Caki2 (cell line): ENCODE measurements around the gene GPR137. TPM values are rescaled to one million over a fixed set of nuclear protein-coding genes. Genes with fewer than 3 reads are reported as not detected.
A peak's percentile ranks its signal among the peaks of the same experiment; 100 is the strongest.

Experiments used
- DNase-seq: peaks from one replicate; pipeline ENCODE4 v3.0.0-alpha.2; 2015; ENCODE audit warnings: low read depth
- in situ Hi-C: cut with HindIII; loops from 2 replicates; pipeline ENCODE4 v1.10.0; 2016; ENCODE audit warnings: low sequenced_read_pairs, low pct_unique_long_range_greater_than_20kb, mixed read lengths
- total RNA-seq: library from RNA; depleted of rRNA; stranded (reverse); fragments of >200 nt; shearing (Covaris generic); gene quantifications from 2 replicates; pipeline ENCODE4 v1.2.3, GENCODE V29; 2014; ENCODE audit warnings: low replicate concordance

GPR137 gene
- total RNA-seq, 1 experiment from 2014 or later: 31.9 TPM

DNA sequence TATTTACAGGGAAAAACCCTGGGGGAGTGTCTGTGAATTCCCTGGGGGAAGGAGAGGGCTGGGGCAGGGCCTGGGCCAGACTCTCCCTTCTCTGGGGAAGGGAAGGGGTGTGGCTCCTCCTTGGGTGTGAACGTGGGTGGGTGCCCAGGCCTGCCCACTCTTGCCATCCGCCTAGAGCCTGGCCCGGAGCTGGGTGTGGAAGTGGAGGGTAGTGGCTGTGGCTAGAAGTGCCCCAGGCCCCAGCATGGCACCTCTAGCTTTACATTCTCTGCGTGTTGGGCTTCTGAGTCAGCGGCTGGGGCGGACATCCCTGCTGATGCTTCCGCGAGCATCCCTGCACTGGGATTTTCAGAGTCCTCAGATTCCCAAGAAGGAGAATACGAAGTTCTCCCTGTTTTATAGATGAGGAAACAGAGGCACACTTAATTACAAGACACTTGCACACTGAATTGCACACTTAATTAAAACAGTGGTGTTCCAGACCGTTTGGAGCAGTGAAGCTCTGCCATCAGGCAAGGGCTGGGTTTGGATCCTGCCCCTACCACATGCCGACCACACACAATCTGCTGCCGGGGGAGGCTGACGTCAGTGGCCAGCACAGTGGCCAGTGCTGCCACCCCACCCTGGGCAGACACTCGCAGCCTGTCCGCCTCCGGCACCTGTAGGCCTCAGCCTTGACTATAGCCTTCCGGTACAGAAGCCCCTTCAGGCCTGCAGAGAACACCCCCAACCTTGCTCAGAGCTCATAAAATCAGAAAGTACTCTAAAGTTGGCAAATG lies 8.8 kb upstream of the GPR137 start:
- in situ Hi-C loops: no loop called here
- no peak for DNase-seq

DNA sequence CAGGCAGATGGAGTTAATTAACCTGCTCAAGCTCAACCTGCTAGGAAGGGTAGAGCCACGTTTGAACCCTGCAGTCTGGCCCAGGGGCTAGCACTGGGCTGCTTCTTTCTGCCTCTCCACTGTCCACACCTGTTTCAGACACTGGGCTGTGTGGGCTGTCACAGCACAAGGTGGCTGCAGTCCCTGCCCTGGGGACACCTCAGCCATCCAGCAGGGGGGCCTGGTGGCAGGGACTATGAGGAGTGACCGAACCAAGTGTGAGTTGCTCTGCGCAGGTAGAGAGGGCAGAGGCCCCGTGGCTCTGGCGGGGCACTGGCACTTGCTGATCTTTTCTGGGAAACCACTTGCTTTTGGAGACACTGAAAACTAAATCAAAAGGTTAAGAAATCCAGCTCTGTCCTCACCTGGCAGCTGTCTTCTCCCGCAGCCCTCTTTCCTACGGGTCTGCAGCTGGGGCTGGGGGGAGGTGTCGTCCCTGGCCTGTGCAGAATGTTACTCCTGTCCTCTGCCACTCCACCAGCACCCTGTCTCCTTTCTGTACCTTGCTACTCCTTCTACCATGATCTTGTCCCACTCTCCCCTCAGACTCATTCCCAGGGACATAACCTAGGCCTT lies 7.0 kb upstream of the GPR137 start:
- no peak for DNase-seq
- in situ Hi-C loops: no loop called here

DNA sequence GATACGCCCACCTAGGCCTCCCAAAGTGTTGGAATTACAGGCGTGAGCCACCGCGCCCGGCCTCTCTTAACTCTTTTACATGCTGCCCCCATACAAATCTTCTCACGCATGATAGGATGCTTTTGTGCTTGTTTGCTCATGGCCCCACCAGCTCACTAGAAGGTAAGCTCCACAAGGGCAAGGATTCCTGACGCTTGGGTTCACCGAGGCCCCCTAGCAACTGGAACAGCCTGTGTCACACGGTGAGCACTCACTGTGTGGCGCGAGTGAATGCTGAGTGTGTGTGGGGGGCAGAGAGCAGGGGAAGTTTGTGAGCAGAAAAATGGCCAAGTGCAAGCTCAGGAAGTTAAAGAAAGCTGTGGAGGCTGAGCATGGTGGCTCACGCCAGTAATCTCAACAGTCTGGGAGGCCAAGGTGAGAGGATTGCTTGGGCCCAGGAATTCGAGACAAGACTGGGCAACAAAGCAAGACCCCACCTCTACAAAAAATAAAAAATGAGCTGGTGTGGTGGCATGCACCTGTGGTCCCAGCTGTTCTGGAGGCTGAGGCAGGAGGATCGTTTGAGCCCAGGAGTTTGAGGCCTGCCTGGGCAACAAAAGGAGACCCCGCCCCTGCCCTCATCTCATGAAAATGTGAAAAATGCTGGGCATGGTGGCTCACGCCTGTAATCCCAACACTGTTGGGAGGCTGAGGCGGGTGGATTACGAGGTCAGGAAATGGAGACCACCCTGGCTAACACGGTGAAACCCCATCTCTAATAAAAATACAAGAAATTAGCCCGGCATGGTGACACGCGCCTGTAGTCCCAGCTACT lies 3.5 kb upstream of the GPR137 start:
- DNase-seq: no peak
- in situ Hi-C loops: no loop called here

DNA sequence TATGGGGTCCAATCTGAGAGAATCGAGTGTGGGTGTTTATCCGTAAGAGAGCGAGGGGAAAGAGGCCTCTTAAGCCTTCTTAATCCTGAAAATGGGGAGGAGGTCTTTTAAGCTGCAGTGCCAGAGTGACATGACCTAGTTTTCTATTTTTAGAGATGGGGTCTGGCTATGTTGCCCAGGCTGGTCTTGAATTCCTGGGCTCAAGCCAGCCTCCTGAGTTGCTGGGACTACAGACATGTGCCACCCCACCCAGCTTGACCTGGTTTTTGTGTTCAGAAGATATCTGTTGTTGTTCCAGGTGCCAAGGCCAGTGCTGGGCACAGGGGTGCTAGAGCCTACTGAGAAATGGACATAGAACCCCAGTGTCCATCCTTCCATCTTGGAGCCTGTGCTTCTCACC lies 2.6 kb upstream of the GPR137 start:
- in situ Hi-C loops: no loop called here
- no peak for DNase-seq

GRCh38 chr11:64284048-64284961 lies 1.3 kb upstream of the GPR137 start, which contains the start of gene BAD:
Gene BAD (minus strand): TSS chr11:64284665. CDS start chr11:64284368, 297 bp downstream.
- in situ Hi-C loops: no loop called here
- DNase-seq: peak; percentile 81

- in situ Hi-C loops: no loop called here
- no peak for DNase-seq
These were observed 495 bp downstream of the GPR137 start for GRCh38 chr11:64285885-64286800.

- in situ Hi-C loops: no loop called here
- DNase-seq: no peak
These were observed 1.1 kb downstream of the GPR137 start for GRCh38 chr11:64286801-64287159.

GRCh38 chr11:64287676-64288352 lies 2.2 kb downstream of the GPR137 start:
- no peak for DNase-seq
- in situ Hi-C loops: no loop called here

GRCh38 chr11:64288353-64288750 lies 2.7 kb downstream of the GPR137 start:
- no peak for DNase-seq
- in situ Hi-C loops: no loop called here

DNA sequence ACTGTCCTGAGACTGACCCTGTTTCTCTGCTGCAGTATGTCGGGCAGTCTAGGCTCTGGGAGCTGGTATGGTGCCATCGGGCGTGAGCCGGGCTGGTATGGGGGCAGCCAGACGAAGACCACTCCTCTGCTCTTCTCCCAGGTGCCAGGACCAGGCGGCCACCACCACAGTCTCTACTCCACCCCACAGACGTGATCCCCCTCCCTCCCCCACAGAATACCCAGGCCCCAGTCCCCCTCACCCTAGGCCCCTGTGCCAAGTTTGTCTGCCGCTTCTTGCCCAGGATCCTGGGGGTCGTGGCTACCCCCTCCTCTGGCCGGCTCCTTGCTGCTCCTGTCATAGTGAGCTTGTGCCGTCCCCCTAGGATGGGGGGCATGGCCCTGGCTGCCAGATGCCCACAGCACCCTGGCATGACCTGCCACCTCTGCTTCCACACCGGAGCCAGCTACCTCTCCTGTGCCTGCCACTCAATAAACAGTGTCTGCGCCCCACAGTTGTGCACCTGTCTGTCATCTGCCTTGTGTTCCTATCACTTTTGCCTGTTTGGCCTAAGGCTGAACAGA lies 3.4 kb downstream of the GPR137 start:
- in situ Hi-C loops: no loop called here

DNA sequence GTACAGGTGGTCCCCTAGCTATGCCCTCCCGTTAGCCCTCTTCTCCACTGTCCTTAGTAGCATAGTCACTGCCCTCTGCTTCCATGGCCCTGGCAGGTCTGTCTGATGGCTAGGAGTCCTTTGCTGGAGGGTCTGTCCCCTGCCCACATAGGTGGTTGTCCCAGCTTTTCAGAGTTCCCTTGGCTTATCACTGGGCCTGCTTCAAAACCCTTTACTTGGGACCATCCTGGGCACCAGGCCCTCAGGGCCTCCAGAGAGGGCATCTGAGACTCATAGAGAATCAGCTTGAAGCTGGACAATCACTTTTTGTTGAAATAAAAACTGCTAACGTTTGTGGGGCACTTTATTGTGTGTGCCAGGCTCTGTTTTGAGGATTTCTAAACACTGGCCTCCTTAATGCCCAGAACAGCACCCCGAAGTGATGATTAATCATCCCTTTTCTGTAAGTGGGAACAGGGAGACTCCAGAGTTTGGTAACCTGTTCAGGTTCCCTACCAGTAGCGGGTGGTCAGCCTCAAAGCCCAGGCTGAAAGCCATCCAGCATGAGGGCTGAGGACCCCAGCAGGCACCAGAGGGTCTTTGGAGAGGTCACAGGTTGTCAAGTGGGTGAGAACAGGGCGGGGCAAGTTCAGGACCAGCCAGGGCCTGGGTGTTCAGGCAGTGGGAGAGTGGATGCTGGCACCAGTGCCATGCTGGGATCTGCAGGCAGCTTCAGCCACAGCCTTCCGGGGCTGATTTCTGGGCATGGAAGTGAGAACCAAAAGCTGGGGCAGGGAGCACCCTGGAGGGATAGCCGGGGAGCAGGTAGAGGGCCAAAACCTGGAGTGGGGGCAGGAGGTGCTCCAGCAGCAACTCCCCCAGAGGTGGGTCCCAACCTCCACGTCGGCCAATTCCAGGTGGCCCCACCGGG lies 5.0 kb downstream of the GPR137 start:
- no peak for DNase-seq
- in situ Hi-C loops: no loop called here

More for the DNA sequence above, 3.4 kb downstream of the GPR137 start:
- no peak for DNase-seq

DNA sequence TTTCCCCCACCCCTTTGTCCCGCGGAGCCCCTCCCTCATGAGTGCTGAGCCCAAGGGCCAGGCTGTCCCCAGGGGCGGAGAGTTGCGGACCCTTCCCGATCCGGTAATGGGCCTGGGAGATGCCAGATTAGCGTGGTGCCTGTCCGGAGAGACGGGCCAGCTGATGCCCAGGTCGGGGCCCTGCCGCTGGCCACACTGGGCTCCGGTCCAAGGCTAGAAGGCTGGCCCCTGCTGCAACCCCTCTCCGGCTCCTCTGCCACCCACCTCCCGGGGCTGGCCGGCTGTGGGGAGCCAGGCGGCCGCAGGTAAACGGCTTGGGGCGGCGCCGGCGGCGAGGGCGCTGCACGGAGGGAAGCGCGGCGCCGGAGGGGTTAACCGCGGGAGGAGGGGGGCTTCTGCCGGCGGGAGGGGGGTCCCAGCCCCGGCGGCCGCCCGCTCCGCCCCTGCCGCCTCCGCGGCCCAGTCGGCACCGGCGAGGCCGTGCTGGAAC lies 5.7 kb downstream of the GPR137 start, which contains the start of gene KCNK4:
Gene KCNK4, plus strand, starts transcription at position 41 of the 490 bp plus-strand sequence. CDS start 1,717 bp downstream, outside the sequence.
- no peak for DNase-seq
- in situ Hi-C loops: no loop called here

DNA sequence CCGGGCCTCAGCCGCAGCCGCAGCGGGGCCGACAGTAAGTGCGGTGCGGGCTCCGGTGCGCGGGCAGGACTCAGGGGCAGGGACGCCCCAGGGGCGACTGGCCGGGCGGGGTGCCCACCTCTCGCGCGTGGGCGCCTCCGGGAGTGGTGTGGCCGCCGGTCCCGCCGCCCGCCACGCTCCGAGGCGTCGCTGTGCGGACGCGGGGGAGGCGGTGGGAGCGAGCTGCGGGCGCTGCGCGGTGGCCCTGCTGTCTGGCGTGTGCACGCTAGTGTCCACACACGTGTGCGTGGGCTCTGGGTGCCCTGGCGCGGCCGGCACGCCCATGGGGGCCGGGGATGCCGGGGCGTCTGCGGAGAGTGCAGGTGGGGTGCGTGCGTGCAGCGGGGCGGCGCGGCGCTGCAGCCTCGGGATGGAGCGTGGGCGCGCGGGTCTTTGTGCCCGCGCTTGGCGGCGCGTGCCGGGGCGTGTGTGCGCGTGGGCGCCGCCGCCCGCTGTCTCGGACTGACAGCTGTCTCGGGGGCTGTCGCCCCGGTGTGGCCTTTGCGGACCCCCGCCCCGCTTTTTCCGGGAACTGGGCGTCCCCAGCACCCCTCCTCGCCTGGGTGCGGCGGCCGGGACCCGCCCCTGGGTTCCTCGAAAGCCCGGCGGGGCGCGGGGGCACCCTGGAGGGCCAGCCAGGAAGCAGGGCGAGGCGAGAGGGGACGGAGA lies 6.3 kb downstream of the GPR137 start:
- DNase-seq: no peak
- in situ Hi-C loops: no loop called here

DNA sequence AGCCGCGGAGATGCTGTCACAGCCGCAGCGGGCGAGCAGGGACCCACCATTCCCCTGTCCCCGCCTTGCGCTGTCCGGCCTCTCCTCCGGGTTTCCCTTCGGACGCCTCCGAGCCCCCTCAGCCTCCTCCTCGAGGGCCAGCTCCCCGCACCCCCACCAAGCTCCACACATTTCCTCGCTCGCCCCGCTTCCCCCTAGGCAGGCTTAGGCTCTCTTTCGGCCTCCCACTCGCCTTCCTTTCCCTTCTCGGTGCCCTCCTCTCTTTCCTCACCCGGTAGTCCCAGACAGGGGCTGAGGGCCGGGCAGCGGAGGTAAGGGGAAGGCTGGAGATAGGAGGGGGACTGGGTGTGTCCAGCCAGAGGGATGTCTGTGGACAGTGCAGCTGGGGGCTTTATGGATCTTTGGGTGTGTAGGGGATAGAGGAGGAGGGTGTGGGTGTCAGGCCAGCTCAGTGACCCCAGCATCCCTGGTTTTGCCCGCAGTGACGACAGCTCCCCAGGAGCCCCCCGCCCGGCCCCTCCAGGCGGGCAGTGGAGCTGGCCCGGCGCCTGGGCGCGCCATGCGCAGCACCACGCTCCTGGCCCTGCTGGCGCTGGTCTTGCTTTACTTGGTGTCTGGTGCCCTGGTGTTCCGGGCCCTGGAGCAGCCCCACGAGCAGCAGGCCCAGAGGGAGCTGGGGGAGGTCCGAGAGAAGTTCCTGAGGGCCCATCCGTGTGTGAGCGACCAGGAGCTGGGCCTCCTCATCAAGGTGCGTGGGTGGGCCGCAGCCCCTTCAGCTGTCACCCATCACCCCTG lies 7.0 kb downstream of the GPR137 start:
- in situ Hi-C loops: no loop called here

More for the DNA sequence above, 7.0 kb downstream of the GPR137 start:
- no peak for DNase-seq
